Stimulated activated CD4-positive, alpha-beta T cell treated with anti-CD3 and anti-CD28 coated beads, Interleukin-1b, Interleukin-23, amount 100 ng/mL, for 48 hours (primary cell): Measurements from ENCODE around the gene TMEM214.
"Not testable (repeated sequence)": the region's sequence is repeated elsewhere in the genome, so short reads cannot be mapped to it uniquely, and the experiment has no call there.

Experiments used
- DNase-seq: peaks from one replicate; pipeline ENCODE4 v3.0.0-alpha.2; 2020

TMEM214 gene

GRCh38 chr2:27071277-27071989 lies 38.7 kb downstream of the TMEM214 start, which contains the start of gene OST4:
OST4 (minus strand) TSS chr2:27071654.
- peak; percentile 90 for DNase-seq

- DNase-seq: no peak
These were observed 39.4 kb downstream of the TMEM214 start for GRCh38 chr2:27071990-27072830.

- no peak for DNase-seq
These were observed 40.2 kb downstream of the TMEM214 start for GRCh38 chr2:27072920-27073319.

GRCh38 chr2:27073782-27074181 lies 41.0 kb downstream of the TMEM214 start:
- no peak for DNase-seq

GRCh38 chr2:27074738-27075565 lies 42.2 kb downstream of the TMEM214 start:
- DNase-seq: no peak

- not testable (repeated sequence) for DNase-seq
These were observed 42.8 kb downstream of the TMEM214 start for GRCh38 chr2:27075566-27075871.

- no peak for DNase-seq
These were observed 43.6 kb downstream of the TMEM214 start for GRCh38 chr2:27076323-27076722.

- no peak for DNase-seq
These were observed 44.5 kb downstream of the TMEM214 start for GRCh38 chr2:27077231-27077630.

- no peak for DNase-seq
These were observed 45.8 kb downstream of the TMEM214 start, which contains the start of gene EMILIN1 for GRCh38 chr2:27078267-27079194. EMILIN1 (plus strand) TSS chr2:27078615; CDS start chr2:27079066, 451 bp downstream.

GRCh38 chr2:27079233-27080139 lies 46.7 kb downstream of the TMEM214 start:
- no peak for DNase-seq

- DNase-seq: no peak
These were observed 47.3 kb downstream of the TMEM214 start for GRCh38 chr2:27080140-27080469.

- DNase-seq: no peak
These were observed 47.8 kb downstream of the TMEM214 start for GRCh38 chr2:27080603-27080936.

- no peak for DNase-seq
These were observed 49.4 kb downstream of the TMEM214 start for GRCh38 chr2:27081984-27082772.

GRCh38 chr2:27082773-27083409 lies 50.1 kb downstream of the TMEM214 start:
- DNase-seq: no peak

- DNase-seq: no peak
These were observed 50.9 kb downstream of the TMEM214 start for GRCh38 chr2:27083410-27084296.

GRCh38 chr2:27084297-27085061 lies 51.7 kb downstream of the TMEM214 start:
- DNase-seq: no peak

- no peak for DNase-seq
These were observed 52.4 kb downstream of the TMEM214 start for GRCh38 chr2:27085062-27085672.

GRCh38 chr2:27085673-27086089 lies 52.9 kb downstream of the TMEM214 start:
- DNase-seq: no peak
